Glomerular visceral epithelial cell (primary cell): ENCODE measurements around the gene AQP7.
"Not testable (repeated sequence)": the region's sequence is repeated elsewhere in the genome, so short reads cannot be mapped to it uniquely, and the experiment has no call there.

Source experiments
- DNase-seq: peaks from one replicate; pipeline ENCODE4 v3.0.0-alpha.2; 2016; ENCODE audit errors: extremely low spot score

AQP7 gene

DNA sequence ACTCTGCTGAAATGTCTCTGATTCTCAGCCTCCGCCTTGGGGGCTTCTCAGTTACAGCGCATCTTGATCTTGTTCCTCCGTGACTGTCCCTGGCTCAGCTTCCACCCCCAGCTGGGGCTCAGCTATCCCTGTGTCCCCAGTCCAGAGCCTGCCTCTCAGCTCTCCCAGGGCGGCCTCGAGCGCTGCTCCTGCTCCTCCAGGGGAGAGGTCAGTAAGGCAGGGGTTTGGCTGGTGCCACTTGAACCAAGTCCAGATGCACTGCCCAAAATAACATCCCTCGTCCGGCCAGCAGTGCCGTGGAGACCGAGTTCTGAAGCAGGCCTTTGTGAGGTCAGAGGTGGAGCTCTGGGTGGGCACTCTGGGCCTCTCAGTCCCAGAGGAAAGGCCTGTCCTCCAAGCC is at the start of gene AQP7:
Gene AQP7 (minus strand): TSS at position 198 of the 400 bp plus-strand sequence. CDS start 1,306 bp downstream, outside the sequence.
- DNase-seq, result not testable (repeated sequence)

DNA sequence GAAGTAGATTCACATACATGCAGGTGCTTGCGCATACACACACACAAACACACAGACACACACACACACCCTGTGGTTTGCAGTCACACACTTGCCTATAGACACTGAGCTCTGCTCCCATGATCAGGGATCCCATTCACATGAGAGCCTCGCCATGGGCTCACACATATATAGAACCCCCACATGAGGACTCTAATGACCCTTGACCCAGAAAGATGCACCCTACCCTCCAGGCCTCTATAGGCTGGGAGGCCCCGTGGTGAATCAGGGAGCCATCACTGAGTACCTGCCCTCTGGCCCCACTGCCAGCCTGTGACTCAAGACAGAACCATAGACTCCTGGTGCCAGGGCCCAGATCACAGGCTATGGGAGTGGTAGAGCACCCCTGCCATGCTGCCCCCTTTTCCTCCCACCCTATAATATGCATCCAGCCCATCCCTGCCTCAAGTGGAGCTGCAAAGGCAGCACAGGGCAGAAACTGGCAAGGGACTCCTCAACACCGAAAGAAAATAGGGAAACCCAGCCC is 48.3 kb upstream of the AQP7 start:
- DNase-seq, result no peak

DNA sequence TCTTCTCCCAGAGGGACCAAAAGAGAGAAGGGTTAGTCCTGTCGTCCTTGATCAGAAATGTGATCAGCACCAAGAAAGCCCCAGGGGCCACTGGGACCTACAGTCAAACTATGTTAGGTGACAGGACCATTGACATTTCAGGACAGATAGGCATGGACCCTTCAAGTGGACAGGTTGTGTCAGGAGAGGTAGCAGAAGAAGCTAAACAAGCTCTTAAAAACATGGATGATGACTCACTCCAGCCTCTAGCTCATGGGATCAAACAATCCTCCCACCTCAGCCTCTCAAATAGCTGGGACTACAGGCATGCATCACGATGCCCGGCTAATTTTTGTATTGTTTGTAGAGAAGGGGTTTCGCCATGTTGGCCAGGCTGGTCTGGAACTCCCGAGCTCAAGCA is 47.3 kb upstream of the AQP7 start:
- DNase-seq, result no peak

DNA sequence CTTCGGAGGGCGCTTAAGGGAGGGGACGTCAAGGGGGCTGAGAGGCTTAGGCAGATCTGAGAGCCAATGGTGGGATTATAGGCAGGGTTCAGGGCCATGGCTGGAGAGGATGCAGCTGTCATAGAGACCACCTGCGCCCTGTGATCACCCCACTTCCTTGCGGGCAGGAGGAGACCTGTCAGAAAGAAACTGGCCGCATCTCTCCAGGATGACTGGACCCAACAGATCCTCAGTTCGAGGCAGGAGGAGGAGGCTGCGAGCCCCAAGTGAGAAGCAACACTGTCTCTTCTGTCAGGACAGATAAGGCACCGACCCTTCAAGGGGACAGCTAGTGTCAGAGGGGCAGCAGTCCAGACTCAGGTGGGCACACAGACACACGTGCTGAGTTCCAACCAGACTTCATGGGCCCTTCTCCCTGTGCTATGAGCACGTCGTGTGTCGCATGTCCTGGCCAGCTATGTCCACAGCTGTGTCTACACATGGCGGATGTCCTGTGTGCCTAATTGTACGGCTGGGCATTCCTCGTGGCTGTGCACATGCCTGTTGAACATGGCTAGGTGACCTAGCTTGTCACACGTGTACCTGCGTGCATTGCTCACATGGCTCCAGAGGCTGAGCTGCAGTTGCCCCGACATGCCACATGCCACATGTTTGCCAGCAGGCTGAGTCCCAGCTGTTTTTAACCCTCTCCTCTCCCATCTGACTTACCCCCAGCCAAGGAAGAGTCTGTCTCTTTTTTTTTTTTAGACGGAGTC is 45.6 kb upstream of the AQP7 start:
- no peak for DNase-seq

DNA sequence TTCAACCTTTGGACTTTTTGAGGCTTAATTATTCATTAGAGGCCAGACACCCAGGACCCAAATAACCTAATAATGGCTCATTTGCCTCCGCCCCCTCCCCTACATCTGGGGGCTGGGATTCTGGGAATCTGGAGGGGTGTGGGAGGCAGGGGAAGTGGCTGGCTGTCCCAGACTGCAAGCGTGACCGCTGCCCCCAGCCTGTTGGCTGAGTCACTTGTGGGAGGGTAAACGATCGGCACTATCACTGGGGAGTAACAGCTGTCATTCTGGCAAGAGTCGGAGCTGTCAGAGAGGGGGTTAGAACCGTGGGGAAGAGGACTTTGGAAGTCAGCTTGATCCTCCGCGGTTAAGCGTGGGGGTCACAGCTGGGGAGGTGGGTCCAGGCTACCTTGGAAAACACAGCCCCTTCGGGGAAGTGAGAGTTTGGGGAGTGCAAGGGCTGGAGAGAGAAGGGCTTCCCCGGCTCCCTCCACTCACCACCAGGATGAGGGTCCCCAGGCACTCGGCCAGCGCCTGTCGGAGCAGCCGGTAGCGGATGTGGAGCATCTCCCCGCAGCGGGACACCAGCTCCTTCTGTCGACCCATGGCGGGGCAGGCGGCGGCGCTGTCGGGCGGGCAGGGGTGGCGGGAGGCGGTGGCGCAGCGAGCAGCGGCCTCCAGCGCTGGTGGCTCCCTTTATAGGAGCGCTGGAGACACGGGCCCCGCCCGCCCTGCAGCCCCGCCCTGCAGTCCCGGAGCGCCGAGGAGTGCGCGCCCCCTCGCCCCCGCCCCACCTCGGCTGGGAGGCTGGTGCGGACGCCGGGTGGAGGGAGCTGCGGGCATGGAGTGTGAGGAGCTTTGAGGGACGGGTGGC is 44.8 kb upstream of the AQP7 start, which contains the start of gene AQP3:
Gene AQP3 (minus strand): TSS at position 648 of the 853 bp plus-strand sequence. CDS start 63 bp downstream, at position 585.
- peak; percentile 68 for DNase-seq

DNA sequence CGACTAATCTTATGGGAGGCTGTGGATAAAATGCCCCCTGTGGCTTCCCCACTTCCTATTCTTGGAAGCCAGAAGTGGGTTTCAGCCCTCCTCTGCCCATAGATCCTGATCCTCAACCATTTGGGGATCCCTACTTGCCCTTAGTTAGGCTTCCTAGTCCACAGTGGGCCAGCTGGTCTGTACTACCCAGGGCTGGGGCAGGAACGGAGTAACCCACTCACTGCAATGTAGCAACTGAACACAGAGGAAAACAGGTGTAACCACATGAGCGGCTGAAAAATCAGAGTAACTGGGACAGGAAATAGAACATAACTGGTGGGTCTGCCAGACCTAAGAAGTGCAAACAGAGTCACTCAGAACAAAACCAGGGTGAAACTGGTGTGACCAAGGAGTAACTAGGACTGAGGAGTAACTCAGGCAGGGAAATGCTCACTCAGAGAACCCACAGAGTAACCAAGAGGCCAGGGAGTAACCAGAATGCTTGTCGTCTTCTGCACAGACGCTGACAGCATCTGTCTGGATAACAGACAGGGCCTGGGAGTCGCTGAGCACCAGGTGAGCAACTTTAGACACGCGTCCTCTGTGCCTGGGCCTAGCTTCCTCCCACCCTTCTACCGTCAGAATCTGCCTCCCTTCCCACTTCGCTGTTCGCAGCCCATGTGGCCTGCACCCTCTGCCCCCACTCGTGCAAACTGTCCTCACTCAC is 44.0 kb upstream of the AQP7 start:
- DNase-seq, result peak; percentile 25

DNA sequence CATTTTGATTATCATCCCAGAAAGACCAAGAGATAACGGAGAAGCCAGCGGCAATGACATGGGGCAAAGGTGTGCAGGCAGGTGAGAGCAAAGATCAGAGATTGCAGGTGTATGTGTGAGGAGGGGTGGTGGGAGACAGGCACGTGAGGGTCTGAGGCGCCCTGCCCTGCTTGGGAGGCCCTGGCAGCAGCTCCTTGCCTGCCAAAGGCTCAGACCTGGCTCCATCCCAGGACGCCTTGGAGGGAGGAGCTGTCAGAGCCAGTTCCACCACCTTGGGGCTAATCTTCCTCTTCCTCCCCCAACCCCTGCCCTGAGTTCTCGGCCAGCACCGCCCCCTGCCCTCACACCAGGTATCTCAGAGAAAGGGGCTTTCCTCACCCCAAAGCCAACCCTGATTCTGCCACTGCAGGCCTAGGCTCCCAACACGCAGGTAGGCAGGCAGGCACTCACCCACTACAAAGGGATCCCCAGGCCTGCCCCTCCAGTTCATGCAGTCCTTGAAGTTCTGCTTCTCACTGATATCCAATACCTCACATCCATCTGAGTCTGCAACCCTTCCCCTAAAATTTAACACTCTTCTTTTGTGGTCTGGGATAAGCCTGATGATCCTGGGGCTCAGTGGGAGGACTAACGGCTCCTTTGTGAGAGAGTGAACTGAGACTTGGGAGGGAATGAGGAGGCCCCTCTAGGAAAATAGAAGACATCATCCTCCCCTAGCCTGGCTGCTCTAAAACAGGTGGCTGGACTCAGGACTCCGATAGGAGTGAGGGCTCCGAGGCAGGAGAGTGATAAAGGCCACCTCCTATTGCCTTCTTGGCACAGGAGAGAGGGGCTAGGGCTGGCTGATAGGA is 43.2 kb upstream of the AQP7 start:
- no peak for DNase-seq

DNA sequence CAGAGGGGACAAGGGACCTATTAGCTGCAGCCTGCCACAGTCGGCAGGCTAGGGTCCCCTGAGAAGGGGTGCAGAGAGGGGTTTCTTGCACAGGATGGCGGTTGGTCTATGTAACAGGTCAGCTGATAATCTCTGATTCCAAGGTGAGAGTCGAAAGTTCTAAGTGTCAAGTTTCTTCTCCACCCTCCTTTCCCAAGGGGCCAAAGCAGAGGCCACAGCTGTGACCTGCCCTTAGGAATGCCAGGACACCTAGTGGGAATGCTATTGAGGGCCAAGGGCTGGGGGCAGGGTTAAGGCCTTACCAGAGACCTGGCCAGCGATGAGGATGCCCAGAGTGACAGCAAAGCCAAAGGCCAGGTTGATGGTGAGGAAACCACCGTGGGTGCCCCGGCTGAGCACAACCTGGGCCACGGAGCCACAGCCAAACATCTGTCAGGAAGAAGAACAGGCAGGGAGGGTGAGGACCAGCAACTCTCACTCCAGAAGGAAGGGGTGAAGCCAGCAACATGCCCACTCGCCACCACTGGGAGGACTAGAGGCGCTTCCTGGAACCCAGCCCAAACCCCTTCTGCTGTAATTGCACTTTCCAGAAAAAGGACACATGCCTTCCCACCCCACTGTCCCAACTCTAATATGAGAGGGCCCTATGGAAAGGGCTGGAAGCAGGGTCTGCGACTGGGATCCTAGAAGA is 41.2 kb upstream of the AQP7 start:
- no peak for DNase-seq

DNA sequence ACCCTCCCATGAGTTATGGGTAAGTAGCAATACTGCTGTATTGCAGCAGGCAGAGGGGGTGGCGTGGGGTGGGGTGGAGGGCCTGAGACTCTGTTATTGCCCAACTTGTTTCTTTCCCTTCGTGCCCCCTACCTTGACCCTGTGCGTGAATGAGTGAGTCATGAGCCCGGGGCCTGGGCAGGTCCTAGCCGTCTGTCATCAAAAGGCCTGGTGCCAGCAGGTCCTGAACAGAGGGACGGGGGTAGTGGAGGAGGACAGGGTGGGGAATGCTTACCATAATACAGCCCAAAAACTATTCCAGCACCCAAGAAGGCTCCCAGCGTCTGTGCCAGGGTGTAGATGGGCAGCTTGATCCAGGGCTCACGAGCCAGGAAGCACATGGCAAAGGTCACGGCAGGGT is 40.7 kb upstream of the AQP7 start:
- DNase-seq, result no peak

DNA sequence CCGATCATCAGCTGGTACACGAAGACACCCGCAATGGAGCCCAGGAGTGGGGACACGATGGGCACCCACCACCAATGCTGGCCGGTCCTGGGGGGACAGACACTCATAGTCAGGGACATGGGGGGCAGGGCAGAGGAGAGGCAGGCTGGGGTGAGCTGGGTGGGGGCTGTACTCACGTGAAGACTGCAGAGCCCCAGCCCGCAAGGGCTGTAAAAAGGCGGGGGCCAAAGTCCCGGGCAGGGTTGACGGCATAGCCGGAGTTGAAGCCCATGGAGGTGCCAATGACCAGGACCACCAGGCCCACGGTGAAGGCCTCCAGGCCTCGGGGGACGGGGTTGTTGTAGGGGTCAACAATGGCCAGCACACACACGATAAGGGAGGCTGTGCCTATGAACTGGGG is 39.8 kb upstream of the AQP7 start:
- DNase-seq, result no peak

DNA sequence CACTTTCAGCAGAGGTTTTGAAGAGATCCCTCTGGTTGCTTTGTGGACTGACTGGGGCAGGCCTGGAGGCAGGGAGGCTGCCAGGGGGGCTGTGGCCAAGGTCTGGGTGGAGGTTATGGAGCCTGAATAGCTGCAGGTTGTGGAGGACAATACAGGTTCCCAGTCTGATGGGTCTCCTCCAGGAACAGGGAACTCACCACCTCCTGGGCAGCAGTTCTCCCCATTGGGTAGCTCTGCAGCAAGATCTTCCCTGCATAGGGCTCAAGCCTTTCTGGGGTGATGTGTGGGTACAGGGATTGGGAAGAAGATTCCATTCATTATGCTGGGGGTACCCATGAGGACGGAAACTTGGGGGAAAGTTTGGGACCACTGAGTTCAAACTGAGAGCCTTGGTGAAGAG is 38.2 kb upstream of the AQP7 start:
- DNase-seq, result no peak

DNA sequence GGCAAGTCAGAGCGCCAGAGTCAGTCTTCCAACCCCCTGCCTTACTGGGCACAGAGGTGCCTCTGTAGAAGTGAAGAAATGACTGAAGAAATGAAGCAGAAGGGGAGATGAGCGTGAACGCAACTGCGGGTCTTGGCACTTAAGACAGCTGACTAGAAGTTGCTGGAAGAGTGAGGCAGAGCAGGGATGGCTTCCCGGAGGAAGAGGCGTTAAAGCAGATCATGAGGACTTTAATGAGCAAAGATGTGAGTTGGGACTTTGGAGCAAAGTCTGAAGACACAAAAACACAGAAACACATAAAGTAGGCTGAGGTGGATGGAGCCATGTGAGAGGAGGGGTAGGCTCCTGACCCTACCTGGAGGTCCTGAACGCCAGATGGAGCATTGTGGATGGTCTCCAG is 37.8 kb upstream of the AQP7 start:
- DNase-seq, result no peak

DNA sequence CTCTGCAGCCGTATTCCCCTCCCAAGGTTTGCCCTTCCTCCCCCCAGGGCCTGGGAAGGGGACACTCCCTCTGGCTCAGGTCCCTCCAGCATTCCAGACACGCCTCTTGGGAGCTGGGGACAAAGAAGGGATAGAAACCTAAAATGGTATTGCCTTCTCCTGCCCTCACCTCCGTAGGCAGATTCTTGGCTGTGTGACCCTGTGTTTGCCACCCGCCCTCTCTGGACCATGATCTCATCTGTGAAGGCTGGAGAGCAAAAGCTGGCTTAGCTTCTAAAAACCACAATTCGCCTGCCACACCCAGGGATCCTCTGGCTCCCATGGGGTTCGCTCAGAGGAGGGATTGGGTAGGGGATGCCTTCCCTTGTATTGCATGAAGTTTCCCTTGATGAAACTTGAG is 37.4 kb upstream of the AQP7 start:
- no peak for DNase-seq

DNA sequence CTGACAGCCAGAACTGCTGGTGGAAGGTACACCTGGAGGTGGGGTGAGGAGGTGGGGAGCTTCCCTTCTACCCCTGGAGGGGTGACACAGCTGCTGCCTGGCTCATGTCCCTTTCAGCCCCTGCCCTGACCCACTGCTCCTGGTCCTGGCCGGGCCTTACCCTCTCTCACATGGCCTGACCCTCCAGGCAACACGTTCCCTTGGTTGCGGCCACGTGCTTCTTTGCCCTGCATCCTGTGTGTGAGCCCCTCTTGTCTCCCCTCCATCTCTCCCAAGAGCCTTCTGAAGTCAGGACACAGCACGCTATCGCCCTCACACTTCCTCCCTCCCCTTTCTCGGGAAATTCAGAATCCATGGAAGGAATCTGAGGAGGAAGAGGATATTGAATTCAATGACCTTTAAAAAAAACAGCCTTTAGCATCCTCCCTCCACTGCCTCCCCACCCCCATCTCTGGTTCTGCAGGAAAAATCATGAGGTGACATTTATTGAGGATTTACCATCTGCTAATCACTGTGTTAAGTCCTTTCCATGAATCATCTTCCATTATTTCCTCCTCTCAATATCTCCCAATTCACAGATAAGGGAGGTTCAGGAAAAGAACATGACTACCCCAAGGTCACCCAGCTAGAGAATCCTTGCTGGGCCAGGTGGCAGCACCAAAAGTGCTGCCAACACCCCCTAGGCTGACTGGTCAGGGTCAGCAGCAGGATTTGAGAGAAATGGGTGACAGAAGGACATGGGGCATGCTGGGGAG is 36.7 kb upstream of the AQP7 start:
- no peak for DNase-seq

DNA sequence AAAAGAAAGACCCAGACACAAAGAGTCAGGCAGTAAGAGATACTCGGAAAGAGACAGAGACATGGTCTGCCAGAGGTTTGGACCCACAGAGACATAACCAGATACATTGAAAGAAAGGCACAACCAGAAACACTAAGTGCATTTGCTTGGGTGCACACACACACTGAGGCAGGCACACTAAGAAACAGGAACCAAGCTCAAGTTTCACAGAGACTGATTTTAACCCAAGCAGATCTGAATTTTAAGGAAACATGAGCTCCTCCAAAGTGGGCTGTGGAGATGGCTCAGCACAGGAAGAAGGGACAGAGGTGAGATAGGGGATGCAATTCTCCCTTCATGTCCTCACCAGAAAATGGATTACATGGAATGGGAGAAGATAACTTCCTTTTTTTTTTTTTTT is 35.5 kb upstream of the AQP7 start:
- DNase-seq, result no peak

DNA sequence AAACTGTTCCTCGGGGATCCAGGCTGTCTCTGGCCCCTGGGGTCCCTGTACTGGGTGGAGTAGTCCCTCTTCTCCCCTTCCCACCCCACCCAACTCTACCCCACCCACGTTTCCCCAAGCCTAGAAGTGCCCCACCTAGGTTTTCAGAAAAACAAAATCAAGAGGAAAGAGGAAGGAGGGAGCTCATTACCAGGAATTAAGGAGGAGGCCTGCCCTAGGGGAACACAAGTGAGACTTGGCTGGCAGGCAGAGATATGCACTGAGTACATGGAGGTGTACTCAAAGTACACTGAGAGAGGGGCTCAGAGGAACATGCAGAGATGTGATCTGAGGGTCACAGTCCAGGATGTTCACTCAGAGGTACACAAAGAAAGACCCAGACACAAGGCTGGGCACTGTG is 34.8 kb upstream of the AQP7 start:
- DNase-seq, result no peak

DNA sequence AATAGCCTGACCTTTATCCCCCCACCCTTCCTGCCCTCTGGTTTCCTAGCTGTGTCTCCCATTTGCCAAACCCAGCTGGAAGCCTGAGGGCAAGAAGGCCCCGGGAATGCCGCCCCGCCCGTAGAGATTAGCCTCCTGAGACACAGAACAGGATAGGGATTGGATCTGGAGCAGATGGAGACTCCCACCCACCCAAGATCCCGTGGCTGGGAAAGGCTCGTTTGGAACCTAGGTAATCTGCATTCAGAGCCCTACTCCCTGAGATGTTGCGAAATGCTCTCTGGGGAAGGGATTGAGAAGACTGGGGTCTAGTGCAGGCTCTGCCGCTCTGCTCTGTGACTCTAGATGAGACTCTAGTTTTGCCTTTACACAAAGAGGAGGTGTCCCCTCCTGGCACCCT is 34.1 kb upstream of the AQP7 start:
- no peak for DNase-seq

DNA sequence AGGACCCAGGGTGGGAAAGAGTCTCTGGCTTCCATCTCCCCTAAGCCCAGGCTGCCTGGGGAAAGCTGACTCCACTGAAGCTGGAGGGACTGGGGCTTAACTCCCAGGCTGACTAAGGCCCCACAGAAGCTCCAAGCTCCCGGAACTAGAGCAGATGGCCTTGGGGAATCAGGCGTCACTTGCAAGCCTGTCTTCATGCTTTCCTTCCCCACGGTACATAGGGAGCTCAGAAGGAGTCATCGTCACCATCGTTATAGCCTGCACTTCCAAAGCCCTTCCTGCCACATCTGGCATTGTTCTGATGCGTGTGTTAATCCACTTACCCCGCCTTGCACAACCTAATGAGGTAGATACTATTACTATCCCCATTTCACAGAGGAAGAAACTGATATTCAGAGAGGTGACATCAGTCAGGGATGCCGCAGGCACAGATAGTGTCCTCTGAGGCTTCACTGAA is 33.5 kb upstream of the AQP7 start:
- no peak for DNase-seq

DNA sequence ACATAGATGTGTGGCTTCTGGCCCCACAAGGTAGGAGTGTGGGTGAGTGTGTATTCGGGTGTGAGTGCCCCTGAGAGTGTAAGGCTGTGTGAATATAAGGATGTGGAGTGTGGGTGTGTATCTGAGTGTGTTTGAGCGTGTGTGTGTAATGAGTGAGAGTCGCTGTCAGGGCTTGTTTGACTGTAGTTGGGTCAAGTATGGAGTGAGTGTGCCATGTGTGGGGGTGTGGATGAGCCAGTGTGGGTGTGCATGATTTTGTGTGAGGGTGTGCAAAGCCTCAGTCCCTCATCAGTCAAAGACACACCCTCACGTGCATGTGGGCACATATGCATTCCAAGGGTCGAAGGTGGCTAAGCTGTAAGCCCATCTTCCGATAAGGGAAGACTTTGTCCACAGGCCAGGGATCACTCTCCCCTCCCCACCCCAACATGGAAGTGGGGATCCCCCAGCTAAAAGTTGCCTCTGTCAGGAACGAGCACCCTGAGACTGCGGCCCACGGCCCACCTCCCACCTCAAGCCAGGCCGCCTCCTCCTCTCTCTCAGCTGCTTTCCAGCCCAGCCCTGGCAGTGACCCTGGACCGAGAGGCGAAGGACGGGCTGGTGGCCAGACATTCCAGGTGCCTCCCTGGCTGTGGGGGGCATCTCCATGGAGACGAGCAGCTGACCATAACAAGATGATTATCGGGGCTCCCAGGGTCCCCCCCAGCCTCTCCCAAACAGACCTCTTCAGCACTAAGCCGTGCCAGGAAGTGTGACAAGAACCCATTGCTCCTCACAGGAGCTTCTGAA is 32.1 kb upstream of the AQP7 start:
- no peak for DNase-seq
